ENCODE data around the gene KATNIP.

Gene KATNIP

DNA sequence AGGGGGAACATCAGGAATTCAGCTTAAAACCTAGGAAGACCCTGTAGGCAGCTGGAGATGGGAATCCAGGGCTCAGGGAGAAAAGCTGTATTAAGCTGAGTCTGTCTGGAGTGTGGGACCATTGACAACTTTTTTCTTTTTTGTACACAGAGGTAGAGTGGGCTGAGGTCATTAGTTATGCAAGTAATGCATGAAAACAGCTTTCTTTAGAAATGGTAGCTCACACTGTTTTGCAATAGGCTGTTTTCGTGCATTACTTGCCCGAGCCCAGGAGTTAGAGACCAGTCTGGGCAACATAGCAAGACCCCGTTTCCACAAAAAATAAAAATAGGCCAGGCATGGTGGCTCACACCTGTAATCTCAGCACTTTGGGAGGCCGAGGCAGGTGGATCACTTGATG, 46.5 kb downstream of the KATNIP start:
- ChIA-PET CTCF (no interaction called here), POLR2A (no interaction called here)
- H3K9me3 ChIP-seq (ENCODE audit: control insufficient read depth, insufficient read depth, low read depth, low read length): no peaks in the 10 kb centered on the region
- H3K4me1 ChIP-seq (ENCODE audit: control insufficient read depth, insufficient read depth, low read length): no peaks in the 10 kb centered on the region
- no peaks in the 10 kb centered on the region for H3K36me3 ChIP-seq (ENCODE audit: control insufficient read depth in 2 of 2, insufficient read depth in 1 of 2, low read length in 2 of 2)
- no peak overlapping the region for H3K27ac ChIP-seq (ENCODE audit: extremely low read depth, low read depth, low read length)
- no peak overlapping the region for H3K4me3 ChIP-seq (ENCODE audit: low read depth, low read length)
- TF ChIP-seq ZNF529 (tag by site-specific recombination; IDR thresholded peaks at IDR 0.05; ENCODE audit: insufficient replicate concordance) (no peak), GFI1B (tag by site-specific recombination; IDR thresholded peaks at IDR 0.05) (no peak), ZNF24 (tag by site-specific recombination; IDR thresholded peaks at IDR 0.05) (no peak), ZNF324 (tag by site-specific recombination; IDR thresholded peaks at IDR 0.05) (no peak), ZNF610 (tag by site-specific recombination; IDR thresholded peaks at IDR 0.05; ENCODE audit: borderline replicate concordance) (no peak), HOXA7 (CRISPR knock-in tag; IDR thresholded peaks at IDR 0.05; ENCODE audit: borderline replicate concordance) (no peak), ZNF837 (tag by site-specific recombination; IDR thresholded peaks at IDR 0.05) (no peak), ZSCAN30 (tag by site-specific recombination; IDR thresholded peaks at IDR 0.05) (no peak), ZNF501 (tag by site-specific recombination; IDR thresholded peaks at IDR 0.05) (no peak), ZNF221 (tag by site-specific recombination; IDR thresholded peaks at IDR 0.05; ENCODE audit: borderline replicate concordance) (no peak), SALL2 (tag by site-specific recombination; IDR thresholded peaks at IDR 0.05; ENCODE audit: borderline replicate concordance) (no peak), ZNF585B (tag by site-specific recombination; IDR thresholded peaks at IDR 0.05) (no peak), KLF8 (tag by site-specific recombination; IDR thresholded peaks at IDR 0.05) (no peak), ZNF768 (tag by site-specific recombination; IDR thresholded peaks at IDR 0.05) (no peak), ZNF133 (tag by site-specific recombination; IDR thresholded peaks at IDR 0.05) (no peak)
- TF ChIP-seq, protein P1, sequence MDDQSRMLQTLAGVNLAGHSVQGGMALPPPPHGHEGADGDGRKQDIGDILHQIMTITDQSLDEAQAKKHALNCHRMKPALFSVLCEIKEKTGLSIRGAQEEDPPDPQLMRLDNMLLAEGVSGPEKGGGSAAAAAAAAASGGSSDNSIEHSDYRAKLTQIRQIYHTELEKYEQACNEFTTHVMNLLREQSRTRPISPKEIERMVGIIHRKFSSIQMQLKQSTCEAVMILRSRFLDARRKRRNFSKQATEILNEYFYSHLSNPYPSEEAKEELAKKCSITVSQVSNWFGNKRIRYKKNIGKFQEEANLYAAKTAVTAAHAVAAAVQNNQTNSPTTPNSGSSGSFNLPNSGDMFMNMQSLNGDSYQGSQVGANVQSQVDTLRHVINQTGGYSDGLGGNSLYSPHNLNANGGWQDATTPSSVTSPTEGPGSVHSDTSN (CRISPR knock-in tag; IDR thresholded peaks at IDR 0.05): no peak
- TF ChIP-seq, protein P2, sequence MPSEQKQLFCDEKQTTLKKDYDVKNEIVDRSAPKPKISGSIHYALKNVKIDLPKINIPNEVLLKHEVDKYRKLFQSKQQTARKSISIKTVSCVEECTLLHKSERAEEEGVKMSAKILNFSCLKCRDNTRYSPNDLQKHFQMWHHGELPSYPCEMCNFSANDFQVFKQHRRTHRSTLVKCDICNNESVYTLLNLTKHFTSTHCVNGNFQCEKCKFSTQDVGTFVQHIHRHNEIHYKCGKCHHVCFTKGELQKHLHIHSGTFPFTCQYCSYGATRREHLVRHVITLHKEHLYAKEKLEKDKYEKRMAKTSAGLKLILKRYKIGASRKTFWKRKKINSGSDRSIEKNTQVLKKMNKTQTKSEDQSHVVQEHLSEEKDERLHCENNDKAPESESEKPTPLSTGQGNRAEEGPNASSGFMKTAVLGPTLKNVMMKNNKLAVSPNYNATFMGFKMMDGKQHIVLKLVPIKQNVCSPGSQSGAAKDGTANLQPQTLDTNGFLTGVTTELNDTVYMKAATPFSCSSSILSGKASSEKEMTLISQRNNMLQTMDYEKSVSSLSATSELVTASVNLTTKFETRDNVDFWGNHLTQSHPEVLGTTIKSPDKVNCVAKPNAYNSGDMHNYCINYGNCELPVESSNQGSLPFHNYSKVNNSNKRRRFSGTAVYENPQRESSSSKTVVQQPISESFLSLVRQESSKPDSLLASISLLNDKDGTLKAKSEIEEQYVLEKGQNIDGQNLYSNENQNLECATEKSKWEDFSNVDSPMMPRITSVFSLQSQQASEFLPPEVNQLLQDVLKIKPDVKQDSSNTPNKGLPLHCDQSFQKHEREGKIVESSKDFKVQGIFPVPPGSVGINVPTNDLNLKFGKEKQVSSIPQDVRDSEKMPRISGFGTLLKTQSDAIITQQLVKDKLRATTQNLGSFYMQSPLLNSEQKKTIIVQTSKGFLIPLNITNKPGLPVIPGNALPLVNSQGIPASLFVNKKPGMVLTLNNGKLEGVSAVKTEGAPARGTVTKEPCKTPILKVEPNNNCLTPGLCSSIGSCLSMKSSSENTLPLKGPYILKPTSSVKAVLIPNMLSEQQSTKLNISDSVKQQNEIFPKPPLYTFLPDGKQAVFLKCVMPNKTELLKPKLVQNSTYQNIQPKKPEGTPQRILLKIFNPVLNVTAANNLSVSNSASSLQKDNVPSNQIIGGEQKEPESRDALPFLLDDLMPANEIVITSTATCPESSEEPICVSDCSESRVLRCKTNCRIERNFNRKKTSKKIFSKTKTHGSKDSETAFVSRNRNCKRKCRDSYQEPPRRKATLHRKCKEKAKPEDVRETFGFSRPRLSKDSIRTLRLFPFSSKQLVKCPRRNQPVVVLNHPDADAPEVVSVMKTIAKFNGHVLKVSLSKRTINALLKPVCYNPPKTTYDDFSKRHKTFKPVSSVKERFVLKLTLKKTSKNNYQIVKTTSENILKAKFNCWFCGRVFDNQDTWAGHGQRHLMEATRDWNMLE (tag by site-specific recombination; conservative IDR thresholded peaks at IDR 0.05; ENCODE audit: low read depth): no peak
- TF ChIP-seq, protein P3, sequence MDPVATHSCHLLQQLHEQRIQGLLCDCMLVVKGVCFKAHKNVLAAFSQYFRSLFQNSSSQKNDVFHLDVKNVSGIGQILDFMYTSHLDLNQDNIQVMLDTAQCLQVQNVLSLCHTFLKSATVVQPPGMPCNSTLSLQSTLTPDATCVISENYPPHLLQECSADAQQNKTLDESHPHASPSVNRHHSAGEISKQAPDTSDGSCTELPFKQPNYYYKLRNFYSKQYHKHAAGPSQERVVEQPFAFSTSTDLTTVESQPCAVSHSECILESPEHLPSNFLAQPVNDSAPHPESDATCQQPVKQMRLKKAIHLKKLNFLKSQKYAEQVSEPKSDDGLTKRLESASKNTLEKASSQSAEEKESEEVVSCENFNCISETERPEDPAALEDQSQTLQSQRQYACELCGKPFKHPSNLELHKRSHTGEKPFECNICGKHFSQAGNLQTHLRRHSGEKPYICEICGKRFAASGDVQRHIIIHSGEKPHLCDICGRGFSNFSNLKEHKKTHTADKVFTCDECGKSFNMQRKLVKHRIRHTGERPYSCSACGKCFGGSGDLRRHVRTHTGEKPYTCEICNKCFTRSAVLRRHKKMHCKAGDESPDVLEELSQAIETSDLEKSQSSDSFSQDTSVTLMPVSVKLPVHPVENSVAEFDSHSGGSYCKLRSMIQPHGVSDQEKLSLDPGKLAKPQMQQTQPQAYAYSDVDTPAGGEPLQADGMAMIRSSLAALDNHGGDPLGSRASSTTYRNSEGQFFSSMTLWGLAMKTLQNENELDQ (tag by site-specific recombination; IDR thresholded peaks at IDR 0.05; ENCODE audit: low read depth): no peak

DNA sequence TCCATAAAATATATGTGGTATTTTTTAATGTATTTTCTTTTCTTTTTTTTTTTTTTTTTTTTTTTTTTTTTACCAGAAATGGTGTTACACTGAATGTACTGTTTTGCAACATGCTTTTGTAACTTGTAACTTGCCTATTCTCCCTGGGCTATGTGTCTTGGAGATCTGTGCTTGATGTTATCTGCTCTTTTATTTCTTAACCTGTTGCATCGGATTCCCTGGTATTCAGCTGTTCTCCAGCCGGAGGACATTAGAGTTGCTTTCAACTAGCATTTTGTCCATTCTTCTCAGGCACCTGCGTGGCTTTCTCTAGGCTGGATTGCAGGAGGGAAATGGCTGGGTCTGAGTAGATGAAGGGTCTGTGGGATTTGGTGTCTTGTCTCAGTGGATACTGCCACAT, 47.4 kb downstream of the KATNIP start:
- TF ChIP-seq, protein P4, sequence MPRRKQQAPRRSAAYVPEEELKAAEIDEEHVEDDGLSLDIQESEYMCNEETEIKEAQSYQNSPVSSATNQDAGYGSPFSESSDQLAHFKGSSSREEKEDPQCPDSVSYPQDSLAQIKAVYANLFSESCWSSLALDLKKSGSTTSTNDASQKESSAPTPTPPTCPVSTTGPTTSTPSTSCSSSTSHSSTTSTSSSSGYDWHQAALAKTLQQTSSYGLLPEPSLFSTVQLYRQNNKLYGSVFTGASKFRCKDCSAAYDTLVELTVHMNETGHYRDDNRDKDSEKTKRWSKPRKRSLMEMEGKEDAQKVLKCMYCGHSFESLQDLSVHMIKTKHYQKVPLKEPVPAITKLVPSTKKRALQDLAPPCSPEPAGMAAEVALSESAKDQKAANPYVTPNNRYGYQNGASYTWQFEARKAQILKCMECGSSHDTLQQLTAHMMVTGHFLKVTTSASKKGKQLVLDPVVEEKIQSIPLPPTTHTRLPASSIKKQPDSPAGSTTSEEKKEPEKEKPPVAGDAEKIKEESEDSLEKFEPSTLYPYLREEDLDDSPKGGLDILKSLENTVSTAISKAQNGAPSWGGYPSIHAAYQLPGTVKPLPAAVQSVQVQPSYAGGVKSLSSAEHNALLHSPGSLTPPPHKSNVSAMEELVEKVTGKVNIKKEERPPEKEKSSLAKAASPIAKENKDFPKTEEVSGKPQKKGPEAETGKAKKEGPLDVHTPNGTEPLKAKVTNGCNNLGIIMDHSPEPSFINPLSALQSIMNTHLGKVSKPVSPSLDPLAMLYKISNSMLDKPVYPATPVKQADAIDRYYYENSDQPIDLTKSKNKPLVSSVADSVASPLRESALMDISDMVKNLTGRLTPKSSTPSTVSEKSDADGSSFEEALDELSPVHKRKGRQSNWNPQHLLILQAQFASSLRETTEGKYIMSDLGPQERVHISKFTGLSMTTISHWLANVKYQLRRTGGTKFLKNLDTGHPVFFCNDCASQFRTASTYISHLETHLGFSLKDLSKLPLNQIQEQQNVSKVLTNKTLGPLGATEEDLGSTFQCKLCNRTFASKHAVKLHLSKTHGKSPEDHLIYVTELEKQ (tag by site-specific recombination; IDR thresholded peaks at IDR 0.05; ENCODE audit: borderline replicate concordance): no peak
- TF ChIP-seq ZIC2 (tag by site-specific recombination; IDR thresholded peaks at IDR 0.05): no peak
- peak; percentile 50 for TF ChIP-seq SCRT2 (tag by site-specific recombination; IDR thresholded peaks at IDR 0.05)
- TF ChIP-seq ZNF114 (tag by site-specific recombination; IDR thresholded peaks at IDR 0.05): no peak
- TF ChIP-seq, protein P3 (tag by site-specific recombination; IDR thresholded peaks at IDR 0.05; ENCODE audit: low read depth): no peak
- Histone ChIP-seq H3K9me3 (ENCODE audit: control insufficient read depth, insufficient read depth, low read depth, low read length) (no peaks in the 10 kb centered on the region), H3K4me1 (ENCODE audit: control insufficient read depth, insufficient read depth, low read length) (no peaks in the 10 kb centered on the region), H3K36me3 (ENCODE audit: control insufficient read depth in 2 of 2, insufficient read depth in 1 of 2, low read length in 2 of 2) (no peaks in the 10 kb centered on the region), H3K4me3 (ENCODE audit: low read depth, low read length) (no peak overlapping the region), H3K27ac (ENCODE audit: extremely low read depth, low read depth, low read length) (no peak overlapping the region)
- POLR2A ChIA-PET: no interaction called here
- CTCF ChIA-PET: interaction anchor here (0.7 to 1.1 kb wide), 2 partner anchors 43 to 93 kb away, joined by 3 to 4 read pairs; no protein-coding TSS in a partner anchor

Measured in HEK293 (cell line).